OCI-LY3 (cell line): Measurements from ENCODE around the gene SH3GL2.

Experiments used
- EZH2phosphoT487 ChIP-seq: fragments of 200-600 bp; shearing (Covaris generic); IDR thresholded peaks from 2 replicates; pipeline ENCODE4 v1.6.1; 2018; ENCODE audit warnings: antibody characterized with exemption, mixed run types, low read depth
- TF ChIP-seq, protein P1 (sequence below): fragments of 200-600, 300-600 bp; sonication (generic); IDR thresholded peaks from 2 replicates; pipeline ENCODE4 v1.5.1; 2014; ENCODE audit warnings: antibody characterized with exemption, low read length, low read depth

DNA sequence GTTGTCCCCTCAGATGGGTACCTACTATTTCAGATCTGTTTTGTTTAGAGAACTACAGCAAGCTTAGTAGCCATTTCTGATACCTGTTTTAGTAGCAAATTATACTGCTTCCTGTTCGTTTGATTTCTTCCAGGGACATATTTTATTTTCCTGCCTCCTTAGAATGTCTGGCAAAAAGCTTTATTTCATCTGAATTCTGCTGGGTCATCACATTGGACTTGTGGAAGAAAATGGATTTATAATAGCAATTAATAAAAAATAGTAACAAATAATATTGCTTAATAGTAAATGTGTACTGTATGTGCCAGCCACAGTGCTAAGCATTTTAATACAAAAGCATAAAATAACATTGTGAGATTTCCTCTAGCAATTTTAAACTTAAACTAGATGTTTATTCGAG lies 79.4 kb downstream of the SH3GL2 start:
- TF ChIP-seq, protein P1, sequence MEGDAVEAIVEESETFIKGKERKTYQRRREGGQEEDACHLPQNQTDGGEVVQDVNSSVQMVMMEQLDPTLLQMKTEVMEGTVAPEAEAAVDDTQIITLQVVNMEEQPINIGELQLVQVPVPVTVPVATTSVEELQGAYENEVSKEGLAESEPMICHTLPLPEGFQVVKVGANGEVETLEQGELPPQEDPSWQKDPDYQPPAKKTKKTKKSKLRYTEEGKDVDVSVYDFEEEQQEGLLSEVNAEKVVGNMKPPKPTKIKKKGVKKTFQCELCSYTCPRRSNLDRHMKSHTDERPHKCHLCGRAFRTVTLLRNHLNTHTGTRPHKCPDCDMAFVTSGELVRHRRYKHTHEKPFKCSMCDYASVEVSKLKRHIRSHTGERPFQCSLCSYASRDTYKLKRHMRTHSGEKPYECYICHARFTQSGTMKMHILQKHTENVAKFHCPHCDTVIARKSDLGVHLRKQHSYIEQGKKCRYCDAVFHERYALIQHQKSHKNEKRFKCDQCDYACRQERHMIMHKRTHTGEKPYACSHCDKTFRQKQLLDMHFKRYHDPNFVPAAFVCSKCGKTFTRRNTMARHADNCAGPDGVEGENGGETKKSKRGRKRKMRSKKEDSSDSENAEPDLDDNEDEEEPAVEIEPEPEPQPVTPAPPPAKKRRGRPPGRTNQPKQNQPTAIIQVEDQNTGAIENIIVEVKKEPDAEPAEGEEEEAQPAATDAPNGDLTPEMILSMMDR = no peak
- no peak for TF ChIP-seq EZH2phosphoT487
